GM20000 (cell line): ENCODE data around the gene ARHGEF16.

Experiments
- DNase-seq: peaks from one replicate; pipeline ENCODE4 v3.0.0; 2012; ENCODE audit warnings: low spot score
- CTCF ChIP-seq: IDR thresholded peaks from 2 replicates; pipeline ENCODE4 v1.5.1; 2012; ENCODE audit warnings: mild to moderate bottlenecking, control low read depth; ENCODE audit errors: extremely low read depth, missing control alignments

The ARHGEF16 gene

GRCh38 chr1:3466366-3467075, 12.1 kb downstream of the ARHGEF16 start:
- no peak for TF ChIP-seq CTCF
- DNase-seq: no peak

- DNase-seq: no peak
- no peak for TF ChIP-seq CTCF
Measured at GRCh38 chr1:3467096-3468036, 12.9 kb downstream of the ARHGEF16 start.

DNA sequence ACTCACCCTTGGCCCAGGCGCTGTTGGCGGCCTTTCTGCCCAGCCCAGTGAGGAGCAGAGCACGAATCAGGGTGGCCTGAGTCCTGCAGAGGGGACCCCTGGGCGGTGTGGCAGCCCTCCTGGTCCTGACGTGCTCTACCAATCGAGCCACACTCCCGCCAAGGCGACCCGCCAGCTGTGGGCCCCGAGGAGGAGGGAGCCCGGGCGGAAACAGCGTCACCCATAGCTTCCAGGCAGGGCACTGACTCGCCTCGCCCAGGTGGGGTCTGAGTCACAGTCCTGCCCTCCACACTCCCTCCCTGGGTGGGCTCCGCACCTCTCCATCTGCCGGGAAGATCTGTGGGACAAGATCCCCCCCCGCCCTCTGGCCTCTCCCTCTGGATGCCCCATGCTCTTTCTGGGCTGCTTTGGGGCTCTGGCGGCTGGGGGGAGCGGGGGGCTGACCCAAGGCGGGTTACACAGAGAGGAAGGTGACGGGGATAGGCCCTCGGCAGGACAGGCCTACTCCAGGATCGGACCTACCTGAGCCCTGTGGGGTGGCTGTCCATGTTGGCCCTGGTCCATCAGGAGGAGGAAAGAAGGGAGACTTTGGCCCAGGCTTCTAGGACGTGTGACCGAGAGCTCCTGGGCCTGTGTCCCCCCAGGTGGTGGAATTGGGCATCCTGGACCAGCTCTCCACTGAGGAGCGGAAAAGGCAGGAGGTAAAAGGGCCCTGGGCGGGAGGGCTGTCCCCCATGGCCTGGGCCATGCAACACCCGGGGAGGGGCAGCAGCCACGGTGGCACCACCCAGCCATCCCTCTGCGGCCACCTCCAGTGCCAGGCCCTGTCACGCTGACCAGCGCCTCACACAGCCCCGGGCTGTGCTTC, 14.0 kb downstream of the ARHGEF16 start:
- TF ChIP-seq CTCF: no peak
- DNase-seq: no peak

DNA sequence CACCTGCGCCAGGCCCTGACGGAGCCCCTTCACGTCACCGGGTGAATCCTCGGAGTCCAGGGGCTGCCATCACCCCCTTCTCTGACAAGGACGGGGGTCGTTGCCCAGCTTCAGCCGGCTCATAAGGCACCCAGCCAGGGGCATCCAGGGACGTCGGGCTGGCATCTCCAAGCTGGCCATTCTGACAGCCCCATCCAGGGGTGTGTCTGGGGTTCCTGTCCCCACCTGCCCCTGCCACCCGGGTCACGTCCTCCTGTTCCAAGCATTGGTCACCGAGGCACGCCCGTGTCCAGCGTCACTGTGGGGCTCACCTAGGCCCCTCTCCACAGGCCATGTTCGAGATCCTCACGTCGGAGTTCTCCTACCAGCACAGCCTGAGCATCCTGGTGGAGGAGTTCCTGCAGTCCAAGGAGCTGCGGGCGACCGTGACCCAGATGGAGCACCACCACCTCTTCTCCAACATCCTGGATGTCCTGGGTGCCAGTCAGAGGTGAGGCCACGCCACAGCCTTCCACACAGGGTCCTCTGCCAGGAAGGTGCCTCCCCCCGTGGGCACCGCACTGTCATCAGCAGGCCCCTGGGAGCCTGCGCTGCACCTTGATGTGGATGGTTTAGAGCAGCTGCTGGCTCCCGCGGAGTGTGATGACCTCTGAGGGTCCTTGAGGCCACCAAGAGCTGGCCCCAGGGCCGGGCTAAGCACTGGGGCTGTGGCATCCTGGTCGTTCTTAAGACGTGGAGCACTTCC, 14.8 kb downstream of the ARHGEF16 start:
- DNase-seq: no peak
- no peak for TF ChIP-seq CTCF

DNA sequence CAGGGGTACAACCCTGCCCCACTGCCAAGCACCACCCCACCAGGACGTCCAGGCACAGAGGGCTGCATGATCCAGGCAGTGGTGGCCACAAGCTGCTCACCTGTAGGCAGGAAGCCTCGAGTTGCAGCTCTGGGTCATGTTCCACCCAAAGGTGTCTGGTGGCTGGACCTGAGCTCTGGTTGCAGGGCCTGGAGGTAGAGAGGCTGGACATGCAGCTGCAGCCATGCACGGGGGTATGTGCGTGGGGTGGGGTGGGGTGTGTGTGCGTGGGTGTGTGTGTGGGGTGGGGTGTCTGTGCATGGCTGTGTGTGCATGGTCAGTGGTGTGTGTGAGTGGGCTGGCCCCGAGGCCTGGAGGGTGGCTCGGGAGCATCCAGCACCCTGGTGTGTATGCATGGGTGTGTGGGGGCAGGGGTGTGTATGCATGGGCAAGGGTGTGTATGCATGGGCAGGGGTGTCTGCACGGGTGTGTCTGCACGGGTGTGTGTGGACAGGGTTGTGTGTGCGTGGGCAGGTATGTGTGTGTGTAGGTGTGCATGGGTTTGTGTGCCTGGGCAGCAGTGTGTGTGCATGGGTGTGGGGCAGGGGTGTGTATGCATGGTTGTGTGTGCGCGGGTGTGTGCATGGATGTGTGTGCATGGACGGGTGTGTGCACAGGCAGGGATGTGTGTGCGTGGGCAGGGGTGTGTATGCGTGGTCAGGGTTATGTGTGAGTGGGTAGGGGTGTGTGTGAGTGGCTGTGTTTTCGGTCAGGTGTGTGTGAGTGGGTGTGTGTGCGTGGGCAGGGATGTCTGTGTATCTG, 15.6 kb downstream of the ARHGEF16 start:
- DNase-seq: no peak
- TF ChIP-seq CTCF: no peak

GRCh38 chr1:3470650-3471355, 16.3 kb downstream of the ARHGEF16 start:
- no peak for DNase-seq
- TF ChIP-seq CTCF: no peak
